Glutamatergic neuron (in vitro differentiated cells): ENCODE data around the gene PTPRM. TPM values are rescaled to one million over a fixed set of nuclear protein-coding genes. Genes with fewer than 3 reads are reported as not detected.

Source experiments
- DNase-seq: peaks from one replicate; pipeline ENCODE4 v3.0.0; 2022
- H3K27ac Mint-ChIP-seq: one replicate; pipeline ENCODE4 v1.8.0; 2020; ENCODE audit warnings: mild to moderate bottlenecking, mixed read lengths, inconsistent platforms; ENCODE audit not compliant: unreplicated experiment
- H3K27me3 Mint-ChIP-seq: one replicate; pipeline ENCODE4 v1.8.0; 2020; ENCODE audit warnings: mild to moderate bottlenecking, moderate library complexity, mixed read lengths, inconsistent platforms; ENCODE audit not compliant: unreplicated experiment
- H3K36me3 Mint-ChIP-seq: one replicate; pipeline ENCODE4 v1.8.0; 2020; ENCODE audit warnings: mild to moderate bottlenecking, mixed read lengths, inconsistent platforms; ENCODE audit not compliant: unreplicated experiment
- H3K4me1 Mint-ChIP-seq: one replicate; pipeline ENCODE4 v1.8.0; 2020; ENCODE audit warnings: mild to moderate bottlenecking, low read depth, mixed read lengths, inconsistent platforms; ENCODE audit not compliant: unreplicated experiment
- H3K4me3 Mint-ChIP-seq: one replicate; pipeline ENCODE4 v1.8.0; 2020; ENCODE audit warnings: mild to moderate bottlenecking, mixed read lengths, inconsistent platforms; ENCODE audit not compliant: unreplicated experiment
- H3K9me3 Mint-ChIP-seq: one replicate; pipeline ENCODE4 v1.8.0; 2020; ENCODE audit warnings: mild to moderate bottlenecking, moderate library complexity, mixed read lengths, inconsistent platforms; ENCODE audit not compliant: unreplicated experiment
- total RNA-seq: library from RNA; stranded (reverse); fragmentation: NEBNext Ultra II Directional; extraction: Animal tissue kit (Norgen Biotek cat#: 25700); gene quantifications from one replicate; pipeline ENCODE4 v1.2.1, GENCODE V29; 2021; ENCODE audit not compliant: unreplicated experiment
- TF ChIP-seq, protein P1 (sequence below): fragments of 200-600 bp; sonication (generic); IDR thresholded peaks from one replicate; pipeline ENCODE4 v1.5.0; 2021; ENCODE audit not compliant: partially characterized antibody, unreplicated experiment

Gene PTPRM
- total RNA-seq, 1 donor from 2014 or later, result 23.9 TPM

DNA sequence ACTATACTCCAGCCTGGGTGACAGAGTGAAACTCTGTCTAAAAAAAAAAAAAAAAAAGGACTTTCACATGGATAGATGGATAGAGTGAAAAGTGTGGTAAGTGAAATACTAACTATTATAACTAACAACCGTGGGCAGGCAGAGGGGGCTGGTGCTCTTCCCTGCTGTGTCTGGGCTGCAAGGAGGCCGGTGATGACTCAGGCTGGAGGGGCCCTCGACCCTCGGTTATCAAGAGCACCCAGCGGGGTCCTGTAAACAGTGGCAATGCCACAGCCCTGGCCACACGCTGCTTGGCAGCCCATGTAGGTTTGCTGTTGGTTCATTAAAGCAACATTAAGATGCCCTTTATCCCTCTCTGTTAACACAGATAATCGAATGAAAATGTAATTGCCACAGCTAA, 857.4 kb downstream of the PTPRM start:
- no peak overlapping the region for H3K4me3 Mint-ChIP-seq
- DNase-seq, result no peak

DNA sequence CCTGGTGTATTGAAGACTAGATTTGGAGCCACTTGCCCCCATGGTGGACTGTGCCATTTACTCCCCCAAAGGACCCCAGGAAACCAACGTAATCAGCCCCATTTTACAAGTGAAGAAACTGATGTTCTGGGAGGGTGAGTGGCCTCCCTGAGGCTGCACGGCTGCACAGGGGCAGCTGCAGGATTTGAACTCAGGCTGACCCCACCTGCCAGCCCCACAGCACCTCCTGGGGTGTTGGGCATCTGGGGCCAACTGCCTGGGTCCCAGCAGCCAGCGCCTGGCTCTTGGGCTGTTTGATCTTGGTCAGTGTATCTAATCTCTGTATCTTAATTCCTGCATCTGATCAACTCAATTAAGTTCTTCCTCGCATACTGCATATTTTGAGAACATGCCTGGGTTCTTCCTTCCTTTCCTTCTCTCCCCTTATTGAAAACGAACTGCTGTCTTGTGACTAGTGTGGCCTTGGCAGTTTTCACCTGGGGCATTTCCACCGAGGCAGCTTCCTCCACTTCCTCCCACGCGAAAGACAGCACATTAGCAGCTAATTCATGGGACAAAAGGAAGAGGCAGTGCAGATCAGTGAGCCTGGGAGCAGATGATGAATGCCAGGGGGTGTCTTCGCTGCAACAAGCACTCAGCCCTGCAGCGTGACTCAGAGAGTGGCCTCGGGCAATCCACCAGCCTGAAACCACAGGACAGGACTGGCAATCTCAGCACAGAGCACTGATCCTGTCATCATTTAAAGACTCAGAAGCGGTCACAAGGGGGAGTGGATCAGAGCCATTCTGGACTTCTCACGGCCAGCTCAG, 858.0 kb downstream of the PTPRM start:
- Mint-ChIP-seq H3K27me3 (peaks cover 6% of the 10 kb centered on the region), H3K36me3 (no peaks in the 10 kb centered on the region), H3K4me3 (no peak overlapping the region), H3K9me3 (peaks cover 4% of the 10 kb centered on the region), H3K27ac (no peak overlapping the region), H3K4me1 (peaks cover 20% of the 10 kb centered on the region)
- TF ChIP-seq, protein P1, sequence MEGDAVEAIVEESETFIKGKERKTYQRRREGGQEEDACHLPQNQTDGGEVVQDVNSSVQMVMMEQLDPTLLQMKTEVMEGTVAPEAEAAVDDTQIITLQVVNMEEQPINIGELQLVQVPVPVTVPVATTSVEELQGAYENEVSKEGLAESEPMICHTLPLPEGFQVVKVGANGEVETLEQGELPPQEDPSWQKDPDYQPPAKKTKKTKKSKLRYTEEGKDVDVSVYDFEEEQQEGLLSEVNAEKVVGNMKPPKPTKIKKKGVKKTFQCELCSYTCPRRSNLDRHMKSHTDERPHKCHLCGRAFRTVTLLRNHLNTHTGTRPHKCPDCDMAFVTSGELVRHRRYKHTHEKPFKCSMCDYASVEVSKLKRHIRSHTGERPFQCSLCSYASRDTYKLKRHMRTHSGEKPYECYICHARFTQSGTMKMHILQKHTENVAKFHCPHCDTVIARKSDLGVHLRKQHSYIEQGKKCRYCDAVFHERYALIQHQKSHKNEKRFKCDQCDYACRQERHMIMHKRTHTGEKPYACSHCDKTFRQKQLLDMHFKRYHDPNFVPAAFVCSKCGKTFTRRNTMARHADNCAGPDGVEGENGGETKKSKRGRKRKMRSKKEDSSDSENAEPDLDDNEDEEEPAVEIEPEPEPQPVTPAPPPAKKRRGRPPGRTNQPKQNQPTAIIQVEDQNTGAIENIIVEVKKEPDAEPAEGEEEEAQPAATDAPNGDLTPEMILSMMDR, result no peak
- peak; percentile 44 for DNase-seq

More for the DNA sequence above, 857.4 kb downstream of the PTPRM start:
- Mint-ChIP-seq H3K27ac (no peak overlapping the region), H3K9me3 (peaks cover 4% of the 10 kb centered on the region), H3K36me3 (no peaks in the 10 kb centered on the region), H3K4me1 (peaks cover 20% of the 10 kb centered on the region), H3K27me3 (peaks cover 6% of the 10 kb centered on the region)
- TF ChIP-seq, protein P1, result no peak

DNA sequence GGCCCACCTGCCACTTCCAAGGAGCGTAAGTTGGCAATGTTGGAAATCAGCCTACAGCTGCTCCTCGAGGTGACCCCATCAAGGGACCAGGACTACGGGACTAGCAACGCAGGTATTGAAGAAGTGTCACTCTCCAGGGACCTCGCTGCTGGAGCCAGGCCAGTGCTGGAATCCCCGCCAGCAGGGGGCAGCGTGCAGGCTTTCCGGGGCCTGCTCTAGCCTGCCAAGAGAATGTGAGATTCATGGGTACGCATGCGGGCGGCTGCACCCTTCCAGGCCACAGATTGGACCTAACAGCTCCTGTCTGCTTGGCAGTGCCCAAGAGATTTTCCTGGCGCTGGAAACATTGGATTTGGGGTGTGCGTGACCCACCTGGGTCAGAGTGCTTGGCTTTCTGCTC, 859.3 kb downstream of the PTPRM start:
- H3K4me3 Mint-ChIP-seq, result no peak overlapping the region
- peak; percentile 63 for DNase-seq
- peaks cover 20% of the 10 kb centered on the region for H3K4me1 Mint-ChIP-seq
- no peaks in the 10 kb centered on the region for H3K36me3 Mint-ChIP-seq
- peaks cover 4% of the 10 kb centered on the region for H3K9me3 Mint-ChIP-seq
- H3K27ac Mint-ChIP-seq, result no peak overlapping the region
- TF ChIP-seq, protein P1, result peak; percentile 62
- peaks cover 6% of the 10 kb centered on the region for H3K27me3 Mint-ChIP-seq

DNA sequence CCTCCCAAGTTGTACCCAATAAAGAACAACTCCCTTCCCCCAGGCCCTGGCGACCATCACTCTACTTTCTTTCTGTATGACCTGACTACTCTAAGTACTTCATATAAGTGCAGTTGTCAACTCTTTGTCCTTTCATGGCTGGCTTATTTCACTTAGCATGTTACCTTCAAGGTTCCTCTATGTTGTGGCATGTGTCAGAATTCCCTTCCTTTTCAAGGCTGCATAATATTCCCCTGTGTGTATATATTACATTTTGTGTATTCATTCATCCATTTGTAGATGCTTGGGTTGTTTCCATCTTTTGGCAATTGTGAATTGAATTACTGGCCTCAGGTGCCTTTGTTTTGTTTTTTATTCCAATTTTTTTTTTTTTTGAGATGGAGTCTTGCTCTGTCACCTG, 860.2 kb downstream of the PTPRM start:
- H3K27ac Mint-ChIP-seq, result no peak overlapping the region
- H3K9me3 Mint-ChIP-seq, result peaks cover 7% of the 10 kb centered on the region
- no peak overlapping the region for H3K4me3 Mint-ChIP-seq
- peaks cover 6% of the 10 kb centered on the region for H3K27me3 Mint-ChIP-seq
- DNase-seq, result no peak
- TF ChIP-seq, protein P1, result no peak
- peaks cover 20% of the 10 kb centered on the region for H3K4me1 Mint-ChIP-seq
- no peaks in the 10 kb centered on the region for H3K36me3 Mint-ChIP-seq

DNA sequence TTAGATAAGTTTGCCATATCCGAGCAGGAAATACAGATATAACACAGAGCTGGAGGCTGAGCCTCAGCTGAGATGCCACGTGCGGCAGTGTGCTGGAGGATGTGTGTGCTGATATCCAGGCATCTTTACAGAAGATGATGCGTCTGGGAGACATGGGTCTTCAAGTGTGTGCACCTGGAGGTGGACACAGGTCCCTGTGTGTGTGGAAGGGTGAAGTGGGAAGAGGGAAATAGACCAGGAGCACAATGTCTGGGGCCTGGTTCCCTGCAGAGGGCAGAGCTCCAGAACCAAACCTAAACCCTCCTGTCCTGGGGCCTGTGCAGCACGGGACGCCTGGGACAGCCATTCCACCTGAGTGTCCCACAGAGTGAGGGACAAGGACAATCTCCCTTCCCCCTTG, 861.8 kb downstream of the PTPRM start:
- TF ChIP-seq, protein P1, result no peak
- Mint-ChIP-seq H3K4me3 (no peak overlapping the region), H3K27ac (no peak overlapping the region), H3K36me3 (no peaks in the 10 kb centered on the region), H3K9me3 (peaks cover 4% of the 10 kb centered on the region), H3K27me3 (no peaks in the 10 kb centered on the region), H3K4me1 (peaks cover 6% of the 10 kb centered on the region)
- no peak for DNase-seq
